Adrenal gland (tissue), 12 donors: Measurements from ENCODE around the gene APP. TPM values are rescaled to one million over a fixed set of nuclear protein-coding genes. Genes with fewer than 3 reads are reported as not detected.
A peak's percentile ranks its signal among the peaks of the same experiment; 100 is the strongest.

Source experiments
- DNase-seq, 7 donors: peaks; one replicate each; pipeline ENCODE4 v3.0.0-alpha.2; 2019 to 2020
- H3K27ac ChIP-seq, 5 donors: fragments of 200-600 bp; sonication (generic) in 4 of 5; 1 replicate in 3 of 5; 2 replicates in 2 of 5; pipeline versions ENCODE4 v1.5.1 to v1.8.0; 2016 to 2020; ENCODE audit warnings: mild to moderate bottlenecking in 1 of 5
- H3K27me3 ChIP-seq: fragments of 200-600 bp; 2 replicates; pipeline ENCODE4 v1.8.0; 2021
- H3K36me3 ChIP-seq, 2 donors: fragments of 200-600 bp; replicated peaks in 1 of 2; 1 replicate in 1 of 2; 2 replicates in 1 of 2; pipeline versions ENCODE4 v1.5.1 to v1.8.0; 2018 to 2022
- H3K4me1 ChIP-seq, 2 donors: fragments of 200-600 bp; replicated peaks in 1 of 2; 1 replicate in 1 of 2; 2 replicates in 1 of 2; pipeline versions ENCODE4 v1.5.1 to v1.8.0; 2018 to 2021
- H3K4me3 ChIP-seq, 4 donors: fragments of 200-600 bp; sonication (generic) in 3 of 4; one replicate each; pipeline ENCODE4 v1.5.1; 2016 to 2018
- H3K9me3 ChIP-seq, 3 donors: fragments of 200-600 bp; sonication (generic) in 1 of 3; replicated peaks in 1 of 3; 1 replicate in 2 of 3; 2 replicates in 1 of 3; pipeline versions ENCODE4 v1.5.1 to v1.8.0; 2016 to 2021
- CTCF ChIP-seq, 6 experiments: fragments of 450-650 bp in 4 of 6; fragments of 200-600 bp in 2 of 6; sonication (generic) in 1 of 6; IDR thresholded peaks; 1 replicate in 5 of 6; 2 replicates in 1 of 6; pipeline versions ENCODE4 v1.5.1 to v1.8.0; 2016 to 2021; ENCODE audit warnings: antibody characterized with exemption in 6 of 6, mild to moderate bottlenecking in 2 of 6, moderate library complexity in 1 of 6
- POLR2A ChIP-seq, 2 donors: fragments of 450-650 bp; IDR thresholded peaks; one replicate each; pipeline ENCODE4 v1.6.1; 2017; ENCODE audit warnings: antibody characterized with exemption in 2 of 2, mild to moderate bottlenecking in 2 of 2, moderate library complexity in 1 of 2
- WGBS, 4 donors: extraction: QIAGEN DNeasy Blood & Tissue Kit in 2 of 4; methylation state at CpG; one replicate each; pipeline versions ENCODE4 v1.1.5 to v1.1.7; 2013 to 2017; 5-methylcytosine and 5-hydroxymethylcytosine counted together
- intact Hi-C, 2 donors: fragments of 100-400 bp; cut with DNase I; formaldehyde crosslinking; loops; one replicate each; pipeline versions ENCODE4 v1.14.1 to v1.15.0; 2022 to 2023
- polyA plus RNA-seq, 3 donors: library from polyadenylated mRNA; stranded (reverse); fragments of 200-250 nt in 2 of 3; fragments of 350-450 nt in 1 of 3; fragmentation: Illumina TruSeq in 1 of 3; extraction: RNeasy Lipid Tissue Mini Kit (QIAGEN cat#74804) in 1 of 3; gene quantifications; one replicate each; pipeline ENCODE4 v1.2.3, GENCODE V29; 2013 to 2014
- total RNA-seq, 9 donors: library from RNA; depleted of rRNA in 4 of 9; stranded (reverse); fragments of >200 nt in 4 of 9; fragments of 120-200 nt in 1 of 9; fragmentation: NEBNext Ultra II Directional in 1 of 9; extraction: Animal tissue kit (Norgen Biotek cat#: 25700) in 1 of 9; gene quantifications; one replicate each; pipeline versions ENCODE4 v1.1.0 to v1.2.4, GENCODE V29; 2013 to 2023
- donor health status: healthy with polysubstance abuse.
- donor health status: Bipolar disorder and iron deficiency.
- donor health status: DM: yes; HTN: yes; CAD: no.
- donor health status: DM: no; HTN: no; CAD: no.
- donor health status: DM: no; HTN: no; CAD: no.
- donor health status: DM: yes; HTN: yes; CAD: no.

APP gene
- total and polyA plus RNA-seq, 12 donors = 161 to 1,079 (median 710) TPM

- Histone ChIP-seq H3K27ac (no peak overlapping the region), H3K27me3 (no peaks in the 10 kb centered on the region), H3K9me3 (no peaks in the 10 kb centered on the region), H3K4me1 (peaks cover 17 to 52% of the 10 kb centered on the region in 2 donors), H3K36me3 (no peaks in the 10 kb centered on the region), H3K4me3 (no peak overlapping the region)
- WGBS, 4 donors = 57 to 68% (median 64%) methylated on average over 4 of the region's 4 CpGs
- DNase-seq = no peak
- intact Hi-C loops = no loop called here
- TF ChIP-seq POLR2A (IDR thresholded peaks at IDR 0.05) (no peak), CTCF (IDR thresholded peaks at IDR 0.05) (no peak)
Measured at GRCh38 chr21:26130249-26130881, 40.2 kb downstream of the APP start.

- TF ChIP-seq POLR2A (IDR thresholded peaks at IDR 0.05) = no peak
- no peak for TF ChIP-seq CTCF (IDR thresholded peaks at IDR 0.05)
- peak overlapping the region; percentile 11 to 62 (median 29) for H3K27ac ChIP-seq
- H3K27me3 ChIP-seq = no peaks in the 10 kb centered on the region
- H3K4me1 ChIP-seq = peaks cover 30 to 74% of the 10 kb centered on the region in 2 donors
- 17 to 38% (median 25%) methylated on average over 6 of the region's 6 CpGs for WGBS, 4 donors
- H3K9me3 ChIP-seq = no peaks in the 10 kb centered on the region
- intact Hi-C loops = no loop called here
- no peaks in the 10 kb centered on the region for H3K36me3 ChIP-seq
- H3K4me3 ChIP-seq = peak overlapping the region in 1 of 4 donors; percentile 23
- peak; percentile 41 to 80 (median 72) for DNase-seq
Measured at GRCh38 chr21:26127918-26128317, 42.7 kb downstream of the APP start.

- WGBS, 4 donors = 43 to 79% (median 73%) methylated on average over 1 of the region's 1 CpG
- peaks cover 30 to 73% of the 10 kb centered on the region in 2 donors for H3K4me1 ChIP-seq
- H3K4me3 ChIP-seq = peak overlapping the region in 1 of 4 donors; percentile 23
- H3K36me3 ChIP-seq = no peaks in the 10 kb centered on the region
- intact Hi-C loops = no loop called here
- peak overlapping the region in 4 of 5 donors; percentile 11 to 62 (median 25) for H3K27ac ChIP-seq
- no peak for DNase-seq
- H3K27me3 ChIP-seq = no peaks in the 10 kb centered on the region
- no peak for TF ChIP-seq POLR2A (IDR thresholded peaks at IDR 0.05)
- no peak for TF ChIP-seq CTCF (IDR thresholded peaks at IDR 0.05)
- H3K9me3 ChIP-seq = no peaks in the 10 kb centered on the region
Measured at GRCh38 chr21:26127073-26127814, 43.3 kb downstream of the APP start.

GRCh38 chr21:26126168-26126553 is 44.4 kb downstream of the APP start:
- peaks cover 27 to 67% of the 10 kb centered on the region in 2 donors for H3K4me1 ChIP-seq
- no peaks in the 10 kb centered on the region for H3K36me3 ChIP-seq
- intact Hi-C loops = no loop called here
- 95 to 99% (median 97%) methylated on average over 4 of the region's 4 CpGs for WGBS, 4 donors
- DNase-seq = no peak
- no peaks in the 10 kb centered on the region for H3K27me3 ChIP-seq
- H3K4me3 ChIP-seq = no peak overlapping the region
- no peak overlapping the region for H3K27ac ChIP-seq
- H3K9me3 ChIP-seq = no peaks in the 10 kb centered on the region
- TF ChIP-seq CTCF (IDR thresholded peaks at IDR 0.05) (no peak), POLR2A (IDR thresholded peaks at IDR 0.05) (no peak)
